ENCODE measurements around the gene RAPGEF5.
"Not testable (repeated sequence)": the region's sequence is repeated elsewhere in the genome, so short reads cannot be mapped to it uniquely, and the experiment has no call there.

Gene RAPGEF5

GRCh38 chr7:22114440-22114981 is 242.4 kb downstream of the RAPGEF5 start:
- DNase-seq, result no peak

GRCh38 chr7:22113041-22113440 is 243.9 kb downstream of the RAPGEF5 start:
- DNase-seq, result no peak

- no peak for DNase-seq
These were observed 245.3 kb downstream of the RAPGEF5 start for GRCh38 chr7:22111661-22112060.

GRCh38 chr7:22110881-22111280 is 246.1 kb downstream of the RAPGEF5 start:
- no peak for DNase-seq

GRCh38 chr7:22110227-22110839 is 246.6 kb downstream of the RAPGEF5 start:
- peak in 4 of 5 donors; percentile 31 to 75 (median 47) for DNase-seq

GRCh38 chr7:22109761-22110160 is 247.2 kb downstream of the RAPGEF5 start:
- peak in 1 of 5 donors; percentile 11 for DNase-seq

- no peak for DNase-seq
These were observed 248.7 kb downstream of the RAPGEF5 start for GRCh38 chr7:22108151-22108845.

GRCh38 chr7:22105550-22105949 is 251.4 kb downstream of the RAPGEF5 start:
- no peak for DNase-seq

GRCh38 chr7:22094413-22095342 is 262.3 kb downstream of the RAPGEF5 start:
- no peak for DNase-seq

GRCh38 chr7:22093936-22094335 is 263.0 kb downstream of the RAPGEF5 start:
- no peak for DNase-seq

- DNase-seq, result no peak
These were observed 264.0 kb downstream of the RAPGEF5 start for GRCh38 chr7:22093001-22093400.

GRCh38 chr7:22090958-22091525 is 265.9 kb downstream of the RAPGEF5 start:
- not testable (repeated sequence) for DNase-seq

- DNase-seq, result no peak
These were observed 266.4 kb downstream of the RAPGEF5 start for GRCh38 chr7:22090512-22090911.

- DNase-seq, result no peak
These were observed 266.8 kb downstream of the RAPGEF5 start for GRCh38 chr7:22090107-22090506.

- no peak for DNase-seq
These were observed 268.1 kb downstream of the RAPGEF5 start for GRCh38 chr7:22088827-22089226.

GRCh38 chr7:22087861-22088260 is 269.1 kb downstream of the RAPGEF5 start:
- no peak for DNase-seq

- DNase-seq, result no peak
These were observed 273.2 kb downstream of the RAPGEF5 start for GRCh38 chr7:22083704-22084240.

- peak; percentile 55 to 75 (median 66) for DNase-seq
These were observed 273.9 kb downstream of the RAPGEF5 start for GRCh38 chr7:22082886-22083703.

- DNase-seq, result no peak
These were observed 274.4 kb downstream of the RAPGEF5 start for GRCh38 chr7:22082553-22082885.

- not testable (repeated sequence) for DNase-seq
These were observed 276.7 kb downstream of the RAPGEF5 start for GRCh38 chr7:22080219-22080618.

- not testable (repeated sequence) for DNase-seq
These were observed 278.1 kb downstream of the RAPGEF5 start for GRCh38 chr7:22078872-22079271.

GRCh38 chr7:22075561-22075960 is 281.4 kb downstream of the RAPGEF5 start:
- DNase-seq, result no peak

Data from T-helper 1 cell (primary cell).